GM19324 (cell line): ENCODE results near the gene ZRANB1.
"Not testable (repeated sequence)": the region's sequence is repeated elsewhere in the genome, so short reads cannot be mapped to it uniquely, and the experiment has no call there.

Experiments used
- ATAC-seq: cut with Tn5 transposase; IDR thresholded peaks from one replicate; pipeline ENCODE4 v1.9.1; 2021; ENCODE audit warnings: mild to moderate bottlenecking, moderate library complexity; ENCODE audit not compliant: unreplicated experiment, low FRiP score

Gene ZRANB1

DNA sequence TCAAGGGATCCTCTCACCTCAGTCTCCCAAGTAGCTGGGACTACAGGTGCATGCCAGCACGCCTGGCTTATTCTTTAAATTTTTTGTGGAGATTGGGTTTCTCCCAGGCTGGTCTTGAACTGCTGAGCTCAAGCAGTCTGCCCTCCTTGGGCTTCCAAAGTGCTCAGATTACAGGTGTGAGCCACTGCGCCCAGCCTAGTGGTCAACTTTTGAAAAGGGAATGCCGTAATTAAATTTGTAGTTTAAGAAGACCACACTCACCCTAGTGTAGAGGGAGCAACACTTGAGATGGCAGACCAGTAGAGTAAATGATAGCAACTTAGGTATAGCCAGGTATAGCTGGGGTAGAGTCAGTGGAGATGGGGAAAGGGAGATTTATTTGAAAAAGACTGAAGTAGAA is 17.6 kb downstream of the ZRANB1 start:
- no peak for ATAC-seq

- no peak for ATAC-seq
These were observed 19.3 kb downstream of the ZRANB1 start for GRCh38 chr10:124961248-124961570.

GRCh38 chr10:124962421-124962820 is 20.5 kb downstream of the ZRANB1 start:
- ATAC-seq = no peak

- no peak for ATAC-seq
These were observed 22.2 kb downstream of the ZRANB1 start for GRCh38 chr10:124963866-124964720.

DNA sequence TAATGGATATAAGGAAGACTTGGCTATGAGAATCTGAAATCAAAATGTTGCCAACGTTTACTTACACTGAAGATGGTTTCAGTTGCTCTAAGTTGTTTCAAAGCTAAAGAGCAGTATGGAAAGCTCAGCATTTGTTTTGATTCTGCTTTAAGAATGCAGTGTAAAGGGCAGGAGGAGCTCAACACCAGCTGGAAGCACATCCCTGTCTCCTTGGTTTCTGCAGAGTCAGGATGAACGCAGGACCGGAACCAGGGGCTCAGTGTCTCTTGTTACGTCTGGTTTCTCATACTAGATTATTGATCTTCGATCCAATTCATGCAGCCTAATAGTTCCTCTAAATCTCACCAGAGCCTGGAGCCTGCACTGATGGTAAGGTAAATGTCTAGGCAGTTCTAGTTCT is 24.1 kb downstream of the ZRANB1 start:
- ATAC-seq = no peak

GRCh38 chr10:124967255-124967654 is 25.3 kb downstream of the ZRANB1 start:
- ATAC-seq = no peak

- no peak for ATAC-seq
These were observed 29.4 kb downstream of the ZRANB1 start for GRCh38 chr10:124971276-124971675.

DNA sequence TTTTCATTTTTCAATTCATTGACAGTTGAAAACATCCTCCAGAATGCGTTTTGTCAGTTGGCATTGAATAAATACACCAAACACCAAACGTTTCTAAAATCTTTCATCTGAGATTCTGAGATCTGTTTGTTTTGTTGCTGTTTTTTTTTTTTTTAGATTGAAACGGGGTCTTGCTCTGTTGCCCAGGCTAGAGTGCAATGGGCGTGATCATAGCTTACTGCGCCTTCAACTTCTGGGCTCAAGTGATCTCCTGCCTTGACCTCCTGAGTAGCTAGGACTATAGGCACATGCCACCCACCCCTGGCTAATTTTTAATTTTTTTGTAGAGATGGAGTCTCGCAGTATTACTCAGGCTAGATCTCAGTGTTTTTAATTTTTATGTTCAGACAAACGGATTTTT is 30.7 kb downstream of the ZRANB1 start:
- ATAC-seq = no peak

DNA sequence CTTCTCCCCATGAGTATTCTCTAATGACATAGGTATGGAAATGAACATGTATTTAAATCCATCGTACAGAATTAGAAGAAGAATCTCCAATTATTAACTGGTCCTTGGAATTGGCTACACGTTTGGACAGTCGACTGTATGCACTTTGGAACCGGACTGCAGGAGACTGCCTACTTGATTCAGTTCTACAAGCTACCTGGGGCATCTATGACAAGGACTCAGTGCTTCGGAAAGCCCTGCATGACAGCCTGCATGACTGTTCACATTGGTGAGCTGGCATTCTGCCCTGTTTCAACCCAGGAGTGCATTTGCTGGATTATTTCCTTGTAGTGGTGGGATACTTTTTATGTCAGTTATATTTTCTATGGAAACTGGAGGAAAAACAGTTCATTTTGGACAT is 32.2 kb downstream of the ZRANB1 start:
- no peak for ATAC-seq

GRCh38 chr10:124975977-124976514 is 34.1 kb downstream of the ZRANB1 start:
- ATAC-seq = peak; percentile 69

GRCh38 chr10:124977161-124977560 is 35.2 kb downstream of the ZRANB1 start:
- ATAC-seq = no peak

- ATAC-seq = no peak
These were observed 35.9 kb downstream of the ZRANB1 start for GRCh38 chr10:124977648-124978375.

DNA sequence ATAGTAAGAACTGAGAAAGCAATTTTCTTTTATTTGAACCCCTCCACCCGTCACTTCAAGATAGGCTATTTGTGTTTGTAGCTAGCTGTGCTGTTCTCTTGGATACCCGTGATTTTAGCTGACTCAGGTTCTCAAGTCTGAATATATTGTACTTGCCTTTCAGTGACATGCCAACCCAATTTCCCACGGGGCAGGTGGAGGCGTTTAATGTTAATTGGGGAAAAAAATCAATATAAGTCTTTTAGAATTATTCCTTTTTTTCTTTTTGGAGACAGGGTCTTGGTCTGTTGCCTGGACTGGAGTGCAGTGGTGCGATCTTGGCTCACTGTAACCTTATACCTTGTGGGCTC is 36.4 kb downstream of the ZRANB1 start:
- ATAC-seq = no peak

GRCh38 chr10:124983321-124983720 is 41.4 kb downstream of the ZRANB1 start:
- no peak for ATAC-seq

- no peak for ATAC-seq
These were observed 42.5 kb downstream of the ZRANB1 start for GRCh38 chr10:124984376-124984775.

DNA sequence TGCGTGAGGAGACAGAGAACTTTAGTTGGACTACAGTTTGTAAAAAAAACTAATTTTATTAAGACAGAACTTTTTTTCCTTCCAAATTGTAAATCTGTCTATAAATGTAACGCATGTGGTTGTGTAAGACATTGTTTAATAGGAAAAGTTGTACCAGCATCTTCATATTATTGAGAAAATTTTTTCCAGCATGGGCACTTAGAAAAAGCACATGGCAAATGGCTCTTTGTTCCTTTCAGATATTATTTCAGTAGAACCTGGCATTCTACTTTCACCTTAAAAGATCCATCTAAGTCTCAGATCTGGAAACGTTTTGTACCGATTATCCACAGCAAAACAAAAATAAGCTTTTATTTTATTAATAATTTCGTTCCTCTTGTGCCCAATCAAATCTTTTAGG is 43.2 kb downstream of the ZRANB1 start:
- ATAC-seq = no peak

GRCh38 chr10:124987788-124988187 is 45.9 kb downstream of the ZRANB1 start:
- ATAC-seq = no peak

- not testable (repeated sequence) for ATAC-seq
These were observed 46.8 kb downstream of the ZRANB1 start for GRCh38 chr10:124988753-124989152.

GRCh38 chr10:124989526-124989925 is 47.6 kb downstream of the ZRANB1 start:
- ATAC-seq = no peak

DNA sequence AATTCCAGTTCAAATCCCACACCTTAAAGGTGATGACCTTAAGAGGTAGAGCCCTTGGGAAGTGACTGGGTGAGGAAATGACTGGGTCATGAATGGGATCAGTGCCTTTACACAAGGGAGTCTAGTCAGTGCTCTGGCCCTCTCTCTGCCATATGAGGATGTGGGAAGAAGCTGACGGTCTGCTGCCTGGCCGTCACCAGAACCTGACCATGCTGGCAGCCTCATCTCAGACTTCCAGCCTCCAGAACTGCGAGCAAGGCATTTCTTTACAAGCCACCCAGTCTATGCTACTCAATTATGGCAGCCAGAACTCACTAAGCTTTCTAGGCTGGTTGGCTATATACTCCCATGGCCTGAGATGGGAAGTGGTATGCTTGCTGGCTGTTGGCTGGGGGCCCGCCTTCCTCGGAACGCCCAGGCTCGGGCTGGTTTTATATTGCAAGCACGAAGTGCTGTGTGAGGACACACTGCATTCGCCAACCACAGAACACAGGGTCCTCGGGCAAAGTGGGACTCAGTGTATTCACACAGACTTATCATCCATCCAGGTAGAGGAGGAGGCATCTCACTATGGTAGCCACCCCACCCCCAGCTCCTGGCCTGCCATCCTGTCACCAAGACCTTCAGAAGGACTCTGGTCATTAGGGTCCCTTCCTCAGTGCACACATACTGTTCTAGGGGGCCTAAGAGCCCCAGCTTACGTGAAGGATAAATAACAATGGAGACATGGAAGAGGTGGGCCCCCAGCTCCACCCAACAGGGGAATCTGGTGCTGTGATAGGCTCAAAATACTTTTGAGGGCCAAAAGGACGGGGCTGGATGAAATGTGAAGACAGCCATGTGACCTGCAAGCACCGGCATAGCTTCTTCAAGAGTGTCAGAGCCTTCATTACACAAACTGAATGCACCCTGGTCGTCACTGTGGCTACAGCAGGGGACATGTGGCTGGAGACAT is 49.0 kb downstream of the ZRANB1 start:
- no peak for ATAC-seq

DNA sequence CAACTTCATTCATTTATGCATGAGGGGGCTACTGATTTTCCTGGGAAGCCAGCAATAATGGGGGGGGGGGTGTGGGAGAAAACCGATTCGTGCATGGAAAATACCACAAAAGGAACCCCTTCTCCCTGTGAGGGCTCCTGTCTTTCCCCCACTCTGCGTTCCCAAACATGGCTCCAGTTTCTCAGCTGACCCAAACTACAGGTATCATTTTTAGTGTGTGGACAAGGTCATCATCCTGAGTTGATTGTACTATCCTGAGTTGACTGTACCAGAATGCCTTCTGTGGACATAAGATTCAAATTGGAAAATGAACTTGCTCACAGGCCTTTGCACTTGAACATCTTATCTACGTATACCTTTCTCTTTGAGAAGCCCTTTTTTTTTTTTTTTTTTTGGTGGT is 49.9 kb downstream of the ZRANB1 start:
- no peak for ATAC-seq
